OCI-LY1 (cell line): ENCODE results near the gene SCAMP3.
"Not testable (repeated sequence)": the region's sequence is repeated elsewhere in the genome, so short reads cannot be mapped to it uniquely, and the experiment has no call there.

Experiments
- H2AFZ ChIP-seq: fragments of 200-600 bp; sonication (generic), shearing (Covaris generic); 2 replicates; pipeline ENCODE4 v1.6.0; 2014; ENCODE audit warnings: antibody characterized with exemption, mild to moderate bottlenecking, low read length
- H3F3A ChIP-seq: fragments of 200-600 bp; sonication (generic), shearing (Covaris generic); 2 replicates; pipeline ENCODE4 v1.6.0; 2014; ENCODE audit warnings: mild to moderate bottlenecking, antibody characterized with exemption, low read length, moderate library complexity; ENCODE audit not compliant: insufficient read depth
- H3K27ac ChIP-seq: fragments of 200-600 bp; sonication (generic); 2 replicates; pipeline ENCODE4 v1.5.1; 2014; ENCODE audit warnings: low read length, mixed run types, mild to moderate bottlenecking, low read depth; ENCODE audit not compliant: poor library complexity, severe bottlenecking
- H3K27me3 ChIP-seq: fragments of 200-600 bp; sonication (generic); 2 replicates; pipeline ENCODE4 v1.6.0; 2014; ENCODE audit warnings: antibody characterized with exemption, mild to moderate bottlenecking, low read length, moderate library complexity; ENCODE audit not compliant: insufficient read depth
- H3K36me3 ChIP-seq: fragments of 200-600 bp; sonication (generic); 2 replicates; pipeline ENCODE4 v1.6.1; 2014; ENCODE audit warnings: mild to moderate bottlenecking, antibody characterized with exemption, low read length, moderate library complexity, mixed read lengths; ENCODE audit not compliant: insufficient read depth
- H3K4me1 ChIP-seq: fragments of 200-600 bp; sonication (generic); 2 replicates; pipeline ENCODE4 v1.5.1; 2014; ENCODE audit warnings: mild to moderate bottlenecking, low read length, moderate library complexity; ENCODE audit not compliant: insufficient read depth, severe bottlenecking
- H3K4me2 ChIP-seq: fragments of 200-600 bp; sonication (generic), shearing (Covaris generic); 2 replicates; pipeline ENCODE4 v1.6.1; 2014; ENCODE audit warnings: low read length
- H3K4me3 ChIP-seq: fragments of 200-600 bp; sonication (generic); 2 replicates; pipeline ENCODE4 v1.5.1; 2014; ENCODE audit warnings: low read length, low read depth, mild to moderate bottlenecking, mixed read lengths; ENCODE audit not compliant: poor library complexity, severe bottlenecking
- H3K79me2 ChIP-seq: fragments of 200-600 bp; shearing (Covaris generic); 2 replicates; pipeline ENCODE4 v1.6.1; 2016; ENCODE audit warnings: mixed run types, low read length, mixed read lengths; ENCODE audit not compliant: insufficient read depth
- H3K9ac ChIP-seq: fragments of 200-600 bp; sonication (generic), shearing (Covaris generic); 2 replicates; pipeline ENCODE4 v1.6.1; 2014; ENCODE audit warnings: mild to moderate bottlenecking, low read length, mixed read lengths
- H3K9me2 ChIP-seq: fragments of 200-600 bp; sonication (generic), shearing (Covaris generic); 2 replicates; pipeline ENCODE4 v1.6.1; 2014; ENCODE audit warnings: low read depth, mild to moderate bottlenecking, low read length, mixed read lengths
- H3K9me3 ChIP-seq: fragments of 200-600 bp; shearing (Covaris generic); 2 replicates; pipeline ENCODE4 v1.6.1; 2014; ENCODE audit warnings: low read length, mixed read lengths
- H4K20me1 ChIP-seq: fragments of 200-600 bp; sonication (generic), shearing (Covaris generic); 2 replicates; pipeline ENCODE4 v1.6.0; 2016; ENCODE audit warnings: mild to moderate bottlenecking, low read length; ENCODE audit not compliant: insufficient read depth
- EZH2 ChIP-seq: fragments of 200-600 bp; sonication (generic), shearing (Covaris generic); IDR thresholded peaks from 2 replicates; pipeline ENCODE4 v1.8.0; 2017; ENCODE audit warnings: borderline replicate concordance, mixed run types, mild to moderate bottlenecking, antibody characterized with exemption, low read length, moderate library complexity, mixed read lengths
- TF ChIP-seq, protein P1 (sequence below): fragments of 200-600 bp; sonication (generic), shearing (Covaris generic); IDR thresholded peaks from 2 replicates; pipeline ENCODE4 v1.5.1; 2017; ENCODE audit warnings: mild to moderate bottlenecking, antibody characterized with exemption, low read length, moderate library complexity, mixed read lengths

SCAMP3 gene

GRCh38 chr1:155250633-155251449 is 11.3 kb downstream of the SCAMP3 start:
- no peak overlapping the region for H2AFZ ChIP-seq
- peak overlapping the region; percentile 65 for H3K4me3 ChIP-seq
- no peaks in the 10 kb centered on the region for H4K20me1 ChIP-seq
- no peaks in the 10 kb centered on the region for H3K36me3 ChIP-seq
- peak overlapping the region; percentile 54 for H3K27ac ChIP-seq
- no peaks in the 10 kb centered on the region for H3K9me2 ChIP-seq
- peak overlapping the region; percentile 70 for H3K9ac ChIP-seq
- H3K9me3 ChIP-seq = no peaks in the 10 kb centered on the region
- no peak for TF ChIP-seq EZH2
- TF ChIP-seq, protein P1, sequence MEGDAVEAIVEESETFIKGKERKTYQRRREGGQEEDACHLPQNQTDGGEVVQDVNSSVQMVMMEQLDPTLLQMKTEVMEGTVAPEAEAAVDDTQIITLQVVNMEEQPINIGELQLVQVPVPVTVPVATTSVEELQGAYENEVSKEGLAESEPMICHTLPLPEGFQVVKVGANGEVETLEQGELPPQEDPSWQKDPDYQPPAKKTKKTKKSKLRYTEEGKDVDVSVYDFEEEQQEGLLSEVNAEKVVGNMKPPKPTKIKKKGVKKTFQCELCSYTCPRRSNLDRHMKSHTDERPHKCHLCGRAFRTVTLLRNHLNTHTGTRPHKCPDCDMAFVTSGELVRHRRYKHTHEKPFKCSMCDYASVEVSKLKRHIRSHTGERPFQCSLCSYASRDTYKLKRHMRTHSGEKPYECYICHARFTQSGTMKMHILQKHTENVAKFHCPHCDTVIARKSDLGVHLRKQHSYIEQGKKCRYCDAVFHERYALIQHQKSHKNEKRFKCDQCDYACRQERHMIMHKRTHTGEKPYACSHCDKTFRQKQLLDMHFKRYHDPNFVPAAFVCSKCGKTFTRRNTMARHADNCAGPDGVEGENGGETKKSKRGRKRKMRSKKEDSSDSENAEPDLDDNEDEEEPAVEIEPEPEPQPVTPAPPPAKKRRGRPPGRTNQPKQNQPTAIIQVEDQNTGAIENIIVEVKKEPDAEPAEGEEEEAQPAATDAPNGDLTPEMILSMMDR = peak; percentile 99
- no peaks in the 10 kb centered on the region for H3K27me3 ChIP-seq
- peak overlapping the region; percentile 84 for H3K4me2 ChIP-seq
- H3K79me2 ChIP-seq = no peaks in the 10 kb centered on the region
- H3K4me1 ChIP-seq = peaks cover 47% of the 10 kb centered on the region
- H3F3A ChIP-seq = peaks cover 6% of the 10 kb centered on the region; the same call in 1 of the 2 replicates

DNA sequence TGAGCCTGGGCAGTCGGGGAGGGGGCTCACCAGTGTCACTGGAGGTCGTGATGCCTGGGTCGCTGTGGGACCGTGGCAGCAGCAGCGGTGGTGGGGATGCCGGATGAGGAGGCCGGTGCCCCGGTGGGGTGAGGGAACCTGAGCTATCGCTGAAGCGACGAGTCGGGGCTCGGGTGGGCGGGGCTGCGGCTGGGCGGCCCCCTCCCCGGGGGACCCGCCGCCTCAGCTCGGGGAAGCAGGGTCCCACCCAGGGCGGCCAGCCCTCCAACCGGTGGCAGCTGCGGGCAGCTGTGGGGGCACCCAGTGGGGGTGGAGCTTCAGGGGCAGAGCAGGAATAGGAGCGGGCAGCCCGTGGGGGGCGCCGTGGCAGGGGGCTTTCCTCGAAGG is 11.9 kb downstream of the SCAMP3 start:
- no peaks in the 10 kb centered on the region for H3K9me3 ChIP-seq
- H3K27me3 ChIP-seq = no peaks in the 10 kb centered on the region
- H2AFZ ChIP-seq = no peak overlapping the region
- no peaks in the 10 kb centered on the region for H3K36me3 ChIP-seq
- TF ChIP-seq, protein P1 = no peak
- TF ChIP-seq EZH2 = no peak
- peaks cover 47% of the 10 kb centered on the region for H3K4me1 ChIP-seq
- H3K4me2 ChIP-seq = peak overlapping the region; percentile 84
- H3F3A ChIP-seq = peaks cover 6% of the 10 kb centered on the region; the same call in 1 of the 2 replicates
- peak overlapping the region; percentile 55 for H3K27ac ChIP-seq
- peak overlapping the region; percentile 65 for H3K4me3 ChIP-seq
- H3K9ac ChIP-seq = peak overlapping the region; percentile 70
- H3K79me2 ChIP-seq = no peaks in the 10 kb centered on the region
- no peaks in the 10 kb centered on the region for H3K9me2 ChIP-seq
- no peaks in the 10 kb centered on the region for H4K20me1 ChIP-seq

DNA sequence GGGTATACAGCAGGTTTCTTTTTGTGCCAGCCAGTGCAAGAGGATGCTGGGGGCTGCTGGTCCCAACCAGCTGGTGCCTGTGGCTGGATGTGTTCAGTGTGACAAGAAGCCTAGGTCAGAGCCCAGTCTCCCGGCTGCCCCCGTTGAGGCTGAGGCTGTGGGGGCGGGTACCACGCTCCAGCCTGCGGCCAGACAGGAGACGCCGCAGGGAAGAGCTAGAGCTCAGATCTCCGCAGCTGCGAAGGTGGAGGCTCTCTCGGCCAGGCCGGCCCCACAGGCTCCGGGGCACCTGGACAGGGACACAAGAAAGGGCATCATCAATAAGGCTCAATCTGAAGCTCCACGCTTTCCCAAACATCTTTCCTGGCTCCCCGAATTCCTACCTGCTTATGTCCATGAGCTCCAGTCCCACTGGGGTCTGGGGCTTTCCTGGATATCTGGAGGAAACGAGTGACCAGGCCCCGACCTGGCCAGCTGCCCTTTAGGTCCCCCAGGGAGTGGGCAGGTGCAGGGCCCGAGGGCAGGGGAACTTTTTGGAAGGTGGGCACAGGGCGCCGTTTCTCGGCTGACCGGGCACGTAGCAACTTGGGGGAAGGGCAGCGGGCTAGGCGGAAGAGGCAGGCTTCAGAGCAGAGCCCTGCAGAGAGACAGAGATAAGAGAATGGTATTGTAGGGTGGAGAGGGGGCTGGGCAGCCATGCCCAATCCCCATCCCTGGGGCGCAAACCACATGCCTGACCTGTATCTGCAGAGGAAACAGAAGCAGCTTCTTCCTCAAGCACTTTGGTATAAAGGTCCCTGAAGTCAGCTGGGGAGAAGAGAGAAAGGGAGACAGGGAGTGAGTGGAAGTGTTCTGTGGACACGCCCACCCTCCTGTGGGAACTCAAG is 14.2 kb downstream of the SCAMP3 start:
- Histone ChIP-seq H3F3A (peaks cover 6% of the 10 kb centered on the region; the same call in 1 of the 2 replicates), H3K79me2 (no peaks in the 10 kb centered on the region), H3K9ac (no peak overlapping the region), H3K27me3 (no peaks in the 10 kb centered on the region), H2AFZ (no peak overlapping the region), H3K4me3 (no peak overlapping the region), H3K4me1 (peaks cover 41% of the 10 kb centered on the region), H3K27ac (peak overlapping the region; percentile 20), H3K36me3 (no peaks in the 10 kb centered on the region), H3K9me2 (no peaks in the 10 kb centered on the region), H3K4me2 (no peak overlapping the region), H3K9me3 (no peaks in the 10 kb centered on the region), H4K20me1 (no peaks in the 10 kb centered on the region)
- no peak for TF ChIP-seq EZH2
- TF ChIP-seq, protein P1 = no peak

DNA sequence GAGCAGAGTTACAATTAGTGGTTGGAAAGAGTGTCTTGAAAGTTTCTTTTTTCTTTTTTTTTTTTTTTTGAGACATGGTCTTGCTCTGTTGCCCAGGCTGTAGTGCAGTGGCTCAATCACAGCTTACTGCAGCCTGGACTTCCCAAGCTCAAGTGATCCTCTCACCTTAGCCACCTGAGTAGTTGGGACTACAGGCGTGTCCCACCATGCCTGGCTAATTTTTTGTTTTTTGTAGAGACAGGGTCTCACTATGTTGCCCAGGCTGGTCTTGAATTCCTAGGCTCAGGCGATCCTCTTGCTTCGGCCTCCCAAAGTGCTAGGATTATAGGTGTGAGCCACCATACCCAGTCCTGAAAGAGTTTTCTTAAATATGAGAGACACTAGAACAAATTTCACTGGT is 15.4 kb downstream of the SCAMP3 start:
- not testable (repeated sequence) for H3K36me3 ChIP-seq, H3K9ac ChIP-seq, H3K4me3 ChIP-seq, H3K27me3 ChIP-seq, H3K79me2 ChIP-seq, H3K9me2 ChIP-seq, H3K9me3 ChIP-seq, H3K4me2 ChIP-seq, H3F3A ChIP-seq, H4K20me1 ChIP-seq, H2AFZ ChIP-seq
- peak overlapping the region; percentile 20 for H3K27ac ChIP-seq
- peaks cover 52% of the 10 kb centered on the region for H3K4me1 ChIP-seq
